ENCODE data around the gene TUFT1. TPM values are rescaled to one million over a fixed set of nuclear protein-coding genes. Genes with fewer than 3 reads are reported as not detected.

The TUFT1 gene
- total and polyA plus RNA-seq, 2 of the 13 experiments (the other 11 are each of a cell fraction or from before 2014, with no cell fraction given) = 6.4 to 7.3 TPM

DNA sequence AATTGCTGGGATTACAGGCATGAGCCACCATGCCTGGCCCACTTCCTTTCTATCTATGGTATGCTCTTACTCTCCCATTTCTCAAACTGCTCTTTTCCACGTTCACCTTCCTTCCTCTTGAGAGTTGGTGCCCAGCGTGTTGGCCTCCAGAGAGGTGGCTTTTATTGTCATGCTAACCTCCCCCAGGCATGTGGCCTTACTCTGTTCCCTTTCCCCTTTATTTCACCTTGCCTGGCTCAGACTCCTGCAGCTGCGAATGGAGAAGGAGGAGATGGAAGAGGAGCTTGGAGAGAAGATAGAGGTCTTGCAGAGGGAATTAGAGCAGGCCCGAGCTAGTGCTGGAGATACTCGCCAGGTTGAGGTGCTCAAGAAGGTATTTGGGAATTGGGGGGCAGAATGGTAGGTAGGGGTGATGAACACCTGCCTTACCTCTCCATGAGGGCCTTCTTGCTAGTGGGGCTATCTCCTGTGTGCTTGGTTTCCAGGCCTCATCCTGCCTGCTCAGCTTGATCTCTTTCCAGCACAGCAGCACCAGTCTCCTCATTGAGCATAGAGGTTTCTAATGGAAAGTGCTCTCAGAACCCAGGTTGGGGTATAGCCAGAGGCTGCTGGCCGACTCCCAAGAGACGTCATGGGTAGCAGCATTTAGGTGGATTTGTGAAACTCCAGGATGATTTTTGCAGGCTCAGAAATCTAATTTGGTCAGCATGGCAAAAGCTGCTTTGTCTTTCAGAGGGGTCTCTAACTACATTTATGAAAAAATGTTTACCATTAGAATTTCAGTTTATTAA lies 13.2 kb upstream of the TUFT1 start:
- WGBS (ENCODE audit: low lambda C conversion rate) = 93% methylated on average over 7 of the region's 7 CpGs
- no TSS peak for BruUV-seq (replicated peaks)
- ChIA-PET POLR2A (no interaction called here), CTCF (ENCODE audit: low intra/inter-chr PET ratio, low total read pairs) (no interaction called here)
- H3K4me1 ChIP-seq (ENCODE audit: insufficient read depth, low read length) = no peaks in the 10 kb centered on the region
- no peak for TF ChIP-seq ZNF790 (CRISPR knock-in tag; IDR thresholded peaks at IDR 0.05; ENCODE audit: borderline replicate concordance)
- TF ChIP-seq NR2F6 (IDR thresholded peaks at IDR 0.05) = no peak
- TF ChIP-seq NR2F6 (CRISPR knock-in tag; IDR thresholded peaks at IDR 0.05) = no peak
- TF ChIP-seq, protein P1, sequence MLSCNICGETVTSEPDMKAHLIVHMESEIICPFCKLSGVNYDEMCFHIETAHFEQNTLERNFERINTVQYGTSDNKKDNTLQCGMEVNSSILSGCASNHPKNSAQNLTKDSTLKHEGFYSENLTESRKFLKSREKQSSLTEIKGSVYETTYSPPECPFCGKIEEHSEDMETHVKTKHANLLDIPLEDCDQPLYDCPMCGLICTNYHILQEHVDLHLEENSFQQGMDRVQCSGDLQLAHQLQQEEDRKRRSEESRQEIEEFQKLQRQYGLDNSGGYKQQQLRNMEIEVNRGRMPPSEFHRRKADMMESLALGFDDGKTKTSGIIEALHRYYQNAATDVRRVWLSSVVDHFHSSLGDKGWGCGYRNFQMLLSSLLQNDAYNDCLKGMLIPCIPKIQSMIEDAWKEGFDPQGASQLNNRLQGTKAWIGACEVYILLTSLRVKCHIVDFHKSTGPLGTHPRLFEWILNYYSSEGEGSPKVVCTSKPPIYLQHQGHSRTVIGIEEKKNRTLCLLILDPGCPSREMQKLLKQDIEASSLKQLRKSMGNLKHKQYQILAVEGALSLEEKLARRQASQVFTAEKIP (CRISPR knock-in tag; IDR thresholded peaks at IDR 0.05; ENCODE audit: borderline replicate concordance) = no peak
- TF ChIP-seq ZFP90 (CRISPR knock-in tag; IDR thresholded peaks at IDR 0.05; ENCODE audit: borderline replicate concordance) = no peak
- no peak for TF ChIP-seq MYNN (CRISPR knock-in tag; IDR thresholded peaks at IDR 0.05; ENCODE audit: low read depth)
- no peak for TF ChIP-seq SP140L (CRISPR knock-in tag; IDR thresholded peaks at IDR 0.05; ENCODE audit: borderline replicate concordance)
- TF ChIP-seq BHLHE40 (IDR thresholded peaks at IDR 0.05; ENCODE audit: low read length) = no peak
- no peak for TF ChIP-seq ZNF713 (CRISPR knock-in tag; IDR thresholded peaks at IDR 0.05)
- TF ChIP-seq HNRNPK (IDR thresholded peaks at IDR 0.05; ENCODE audit: low read depth, low read length, poor library complexity, severe bottlenecking) = no peak
- no peak for TF ChIP-seq CENPBD1 (CRISPR knock-in tag; IDR thresholded peaks at IDR 0.05; ENCODE audit: borderline replicate concordance, low read depth)
- TF ChIP-seq MEIS2 (CRISPR knock-in tag; IDR thresholded peaks at IDR 0.05) = no peak
- TF ChIP-seq, protein P2, sequence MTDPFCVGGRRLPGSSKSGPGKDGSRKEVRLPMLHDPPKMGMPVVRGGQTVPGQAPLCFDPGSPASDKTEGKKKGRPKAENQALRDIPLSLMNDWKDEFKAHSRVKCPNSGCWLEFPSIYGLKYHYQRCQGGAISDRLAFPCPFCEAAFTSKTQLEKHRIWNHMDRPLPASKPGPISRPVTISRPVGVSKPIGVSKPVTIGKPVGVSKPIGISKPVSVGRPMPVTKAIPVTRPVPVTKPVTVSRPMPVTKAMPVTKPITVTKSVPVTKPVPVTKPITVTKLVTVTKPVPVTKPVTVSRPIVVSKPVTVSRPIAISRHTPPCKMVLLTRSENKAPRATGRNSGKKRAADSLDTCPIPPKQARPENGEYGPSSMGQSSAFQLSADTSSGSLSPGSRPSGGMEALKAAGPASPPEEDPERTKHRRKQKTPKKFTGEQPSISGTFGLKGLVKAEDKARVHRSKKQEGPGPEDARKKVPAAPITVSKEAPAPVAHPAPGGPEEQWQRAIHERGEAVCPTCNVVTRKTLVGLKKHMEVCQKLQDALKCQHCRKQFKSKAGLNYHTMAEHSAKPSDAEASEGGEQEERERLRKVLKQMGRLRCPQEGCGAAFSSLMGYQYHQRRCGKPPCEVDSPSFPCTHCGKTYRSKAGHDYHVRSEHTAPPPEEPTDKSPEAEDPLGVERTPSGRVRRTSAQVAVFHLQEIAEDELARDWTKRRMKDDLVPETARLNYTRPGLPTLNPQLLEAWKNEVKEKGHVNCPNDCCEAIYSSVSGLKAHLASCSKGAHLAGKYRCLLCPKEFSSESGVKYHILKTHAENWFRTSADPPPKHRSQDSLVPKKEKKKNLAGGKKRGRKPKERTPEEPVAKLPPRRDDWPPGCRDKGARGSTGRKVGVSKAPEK (CRISPR knock-in tag; IDR thresholded peaks at IDR 0.05; ENCODE audit: borderline replicate concordance) = no peak
- no peak for TF ChIP-seq AGO2 (optimal IDR thresholded peaks at IDR 0.05; ENCODE audit: low read depth, low read length)
- DNase-seq (ENCODE audit: low spot score) (no peak), FAIRE-seq (no peak), ATAC-seq (no peak)
- no peak overlapping the region for H2AFZ ChIP-seq (ENCODE audit: low read length)
- no peaks in the 10 kb centered on the region for H4K20me1 ChIP-seq (ENCODE audit: insufficient read depth, low read length)
- no peaks in the 10 kb centered on the region for H3K36me3 ChIP-seq (replicated peaks in 1 of 2; ENCODE audit: control insufficient read depth in 1 of 2, insufficient read depth in 2 of 2, low read length in 2 of 2)
- H3K27ac ChIP-seq (ENCODE audit: extremely low read length, insufficient read depth, low read length) = no peak overlapping the region
- in situ Hi-C loops (cut with HindIII; ENCODE audit: extremely low pct_ligation_motif_present, low pct_unique_long_range_greater_than_20kb) = loop anchor here (25.0 kb wide), 1 partner anchor 210 kb away; no protein-coding TSS in a partner anchor
- H3K9ac ChIP-seq (ENCODE audit: insufficient read depth, low read depth, low read length) = no peak overlapping the region
- no peak overlapping the region for H3K4me3 ChIP-seq (replicated peaks in 1 of 3; ENCODE audit: insufficient read depth in 1 of 3, low read depth in 2 of 3, low read length in 3 of 3)
- intact Hi-C loops (cut with micrococcal nuclease; ENCODE audit: unreplicated experiment) = no loop called here
- no peaks in the 10 kb centered on the region for H3K79me2 ChIP-seq (ENCODE audit: insufficient read depth, low read length)
- no peaks in the 10 kb centered on the region for H3K9me3 ChIP-seq (ENCODE audit: low read length)
- no peaks in the 10 kb centered on the region for H3K27me3 ChIP-seq (ENCODE audit: control insufficient read depth in 1 of 2, insufficient read depth in 2 of 2, low read length in 2 of 2)
- no peak overlapping the region for H3K4me2 ChIP-seq (ENCODE audit: low read depth, low read length)
